Neural crest cell (in vitro differentiated cells): ENCODE data around the gene DBT. TPM values are rescaled to one million over a fixed set of nuclear protein-coding genes. Genes with fewer than 3 reads are reported as not detected.

Source experiments
- DNase-seq: peaks from one replicate; pipeline ENCODE4 v3.0.0; 2021; ENCODE audit warnings: low read depth, mixed read lengths, low spot score
- H3K27ac Mint-ChIP-seq: one replicate; pipeline ENCODE4 v1.8.0; 2021; ENCODE audit warnings: mild to moderate bottlenecking, mixed read lengths; ENCODE audit not compliant: unreplicated experiment
- H3K27me3 Mint-ChIP-seq: 2 replicates; pipeline ENCODE4 v1.8.0; 2021; ENCODE audit warnings: low read depth, mild to moderate bottlenecking, mixed read lengths
- H3K36me3 Mint-ChIP-seq: 2 replicates; pipeline ENCODE4 v1.8.0; 2021; ENCODE audit warnings: low read depth, mild to moderate bottlenecking, mixed read lengths
- H3K4me1 Mint-ChIP-seq: 2 replicates; pipeline ENCODE4 v1.8.0; 2021; ENCODE audit warnings: mixed read lengths
- H3K4me3 Mint-ChIP-seq: one replicate; pipeline ENCODE4 v1.8.0; 2021; ENCODE audit warnings: mild to moderate bottlenecking, mixed read lengths
- H3K9me3 Mint-ChIP-seq: 2 replicates; pipeline ENCODE4 v1.8.0; 2021; ENCODE audit warnings: mixed read lengths
- total RNA-seq: library from RNA; stranded (reverse); gene quantifications from 2 replicates; pipeline ENCODE4 v1.2.1, GENCODE V29; 2021
- TF ChIP-seq, protein P1 (sequence below): fragments of 200-600 bp; sonication (generic); conservative IDR thresholded peaks from 2 replicates; pipeline ENCODE4 v1.5.0; 2021; ENCODE audit warnings: antibody characterized with exemption, mild to moderate bottlenecking

DBT gene
- total RNA-seq, 1 donor from 2014 or later = 11.8 TPM

DNA sequence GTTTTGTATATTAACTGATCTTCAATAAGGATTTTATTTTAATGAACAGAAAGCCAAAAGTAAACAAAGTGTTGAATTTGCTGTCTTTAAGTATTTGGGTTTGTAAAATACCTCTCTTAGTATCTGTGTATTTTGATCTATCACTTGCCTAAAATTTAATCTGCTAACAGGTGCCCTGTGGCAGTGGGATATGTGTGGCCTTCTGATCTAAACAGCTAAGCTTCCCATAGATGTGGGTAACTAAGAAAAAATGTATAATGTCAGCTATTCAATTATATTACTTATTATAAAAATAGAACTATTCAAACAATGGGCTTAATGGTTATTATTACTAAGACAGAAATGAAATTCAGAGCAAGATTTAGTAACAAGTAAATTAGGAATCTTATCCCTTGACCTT, 86.8 kb downstream of the DBT start:
- H3K36me3 Mint-ChIP-seq = peaks cover 3% of the 10 kb centered on the region
- TF ChIP-seq, protein P1, sequence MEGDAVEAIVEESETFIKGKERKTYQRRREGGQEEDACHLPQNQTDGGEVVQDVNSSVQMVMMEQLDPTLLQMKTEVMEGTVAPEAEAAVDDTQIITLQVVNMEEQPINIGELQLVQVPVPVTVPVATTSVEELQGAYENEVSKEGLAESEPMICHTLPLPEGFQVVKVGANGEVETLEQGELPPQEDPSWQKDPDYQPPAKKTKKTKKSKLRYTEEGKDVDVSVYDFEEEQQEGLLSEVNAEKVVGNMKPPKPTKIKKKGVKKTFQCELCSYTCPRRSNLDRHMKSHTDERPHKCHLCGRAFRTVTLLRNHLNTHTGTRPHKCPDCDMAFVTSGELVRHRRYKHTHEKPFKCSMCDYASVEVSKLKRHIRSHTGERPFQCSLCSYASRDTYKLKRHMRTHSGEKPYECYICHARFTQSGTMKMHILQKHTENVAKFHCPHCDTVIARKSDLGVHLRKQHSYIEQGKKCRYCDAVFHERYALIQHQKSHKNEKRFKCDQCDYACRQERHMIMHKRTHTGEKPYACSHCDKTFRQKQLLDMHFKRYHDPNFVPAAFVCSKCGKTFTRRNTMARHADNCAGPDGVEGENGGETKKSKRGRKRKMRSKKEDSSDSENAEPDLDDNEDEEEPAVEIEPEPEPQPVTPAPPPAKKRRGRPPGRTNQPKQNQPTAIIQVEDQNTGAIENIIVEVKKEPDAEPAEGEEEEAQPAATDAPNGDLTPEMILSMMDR = no peak
- H3K9me3 Mint-ChIP-seq = no peaks in the 10 kb centered on the region
- H3K27me3 Mint-ChIP-seq = no peaks in the 10 kb centered on the region
- no peak for DNase-seq
- H3K27ac Mint-ChIP-seq = no peak overlapping the region
- peaks cover 5% of the 10 kb centered on the region for H3K4me1 Mint-ChIP-seq
- no peak overlapping the region for H3K4me3 Mint-ChIP-seq

DNA sequence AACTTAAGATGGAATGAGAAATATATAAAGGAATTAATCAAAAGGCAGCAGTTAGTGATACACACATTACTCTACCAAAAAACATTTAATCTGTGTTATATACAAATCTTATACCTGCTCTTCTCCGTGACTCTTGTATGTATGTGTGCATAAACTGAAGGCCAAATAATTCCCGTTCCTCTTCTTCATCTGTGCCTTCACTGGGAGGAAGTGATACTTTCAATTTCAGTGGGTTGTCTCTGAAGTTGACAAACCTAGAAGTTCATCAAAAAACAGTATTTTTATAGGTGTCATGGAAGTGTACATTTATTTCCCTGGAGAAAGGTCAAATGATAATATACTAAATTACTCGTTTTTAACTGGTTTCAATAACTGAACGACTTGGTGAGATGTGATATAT, 97.4 kb downstream of the DBT start:
- no peaks in the 10 kb centered on the region for H3K4me1 Mint-ChIP-seq
- peaks cover 9% of the 10 kb centered on the region for H3K36me3 Mint-ChIP-seq
- H3K27me3 Mint-ChIP-seq = no peaks in the 10 kb centered on the region
- DNase-seq = no peak
- no peak overlapping the region for H3K4me3 Mint-ChIP-seq
- H3K27ac Mint-ChIP-seq = no peak overlapping the region
- TF ChIP-seq, protein P1 = no peak
- no peaks in the 10 kb centered on the region for H3K9me3 Mint-ChIP-seq

DNA sequence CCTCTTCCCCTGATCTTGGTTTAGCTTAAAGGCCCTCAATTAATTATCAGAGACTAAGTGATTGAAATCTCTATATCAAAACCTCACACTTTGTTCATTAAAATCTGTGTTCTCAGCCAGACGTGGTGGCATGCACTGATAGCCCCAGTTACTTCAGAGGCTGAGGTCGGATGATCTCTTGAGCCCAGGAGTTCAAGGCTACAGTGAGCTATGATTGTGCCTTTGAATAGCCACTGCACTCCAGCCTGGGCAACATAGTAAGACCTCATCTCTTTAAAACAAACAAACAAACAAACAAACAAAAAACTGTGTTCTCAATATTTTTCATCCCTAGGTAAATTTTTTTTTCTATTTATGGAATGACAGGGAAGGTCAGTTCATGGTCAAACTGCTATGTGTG, 98.0 kb downstream of the DBT start:
- Mint-ChIP-seq H3K27me3 (no peaks in the 10 kb centered on the region), H3K36me3 (peaks cover 11% of the 10 kb centered on the region), H3K9me3 (no peaks in the 10 kb centered on the region), H3K27ac (no peak overlapping the region), H3K4me3 (no peak overlapping the region), H3K4me1 (no peaks in the 10 kb centered on the region)
- TF ChIP-seq, protein P1 = no peak
- no peak for DNase-seq

DNA sequence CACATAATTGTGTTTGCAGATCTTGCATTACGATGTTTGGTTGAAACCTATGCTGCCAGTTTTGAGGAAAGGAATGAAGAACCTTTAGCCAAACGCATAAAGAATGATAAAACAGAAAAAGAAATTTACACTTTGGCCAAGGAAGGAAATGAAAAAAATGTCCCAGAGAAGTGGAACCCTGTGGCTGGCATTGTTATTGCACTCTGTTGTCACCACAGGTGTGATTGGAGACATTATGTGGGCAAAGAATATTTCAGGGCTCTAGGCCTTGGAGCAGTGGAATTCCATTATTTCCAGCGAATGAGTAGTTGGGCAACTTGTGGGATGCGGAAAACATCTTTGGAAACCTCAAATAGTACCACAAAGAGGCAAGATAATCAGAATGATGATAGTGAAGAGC, 101.8 kb downstream of the DBT start:
- H3K36me3 Mint-ChIP-seq = peaks cover 18% of the 10 kb centered on the region
- H3K4me1 Mint-ChIP-seq = no peaks in the 10 kb centered on the region
- no peaks in the 10 kb centered on the region for H3K27me3 Mint-ChIP-seq
- no peak overlapping the region for H3K27ac Mint-ChIP-seq
- H3K9me3 Mint-ChIP-seq = no peaks in the 10 kb centered on the region
- TF ChIP-seq, protein P1 = peak; percentile 20
- no peak overlapping the region for H3K4me3 Mint-ChIP-seq
- DNase-seq = no peak

DNA sequence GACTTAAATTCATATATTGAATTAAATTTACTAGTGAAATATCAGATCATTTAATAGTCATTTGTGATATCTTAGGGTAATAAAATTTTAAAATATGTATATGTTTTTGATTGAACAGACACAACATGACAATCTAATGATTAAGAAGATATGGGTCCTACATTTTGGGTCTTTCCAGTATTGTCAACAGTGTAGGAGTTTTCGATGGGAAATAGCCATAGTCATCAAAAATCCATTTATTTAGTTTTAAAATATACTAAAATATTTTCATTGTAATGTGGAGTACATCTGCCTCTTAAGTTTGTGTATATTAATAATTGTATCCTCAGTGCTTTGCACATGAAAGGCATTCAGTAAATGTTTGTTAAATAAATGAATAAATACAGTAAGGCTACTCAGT, 102.7 kb downstream of the DBT start:
- no peak for DNase-seq
- H3K27ac Mint-ChIP-seq = no peak overlapping the region
- H3K36me3 Mint-ChIP-seq = peaks cover 18% of the 10 kb centered on the region
- H3K9me3 Mint-ChIP-seq = no peaks in the 10 kb centered on the region
- no peak overlapping the region for H3K4me3 Mint-ChIP-seq
- TF ChIP-seq, protein P1 = no peak
- H3K4me1 Mint-ChIP-seq = no peaks in the 10 kb centered on the region
- no peaks in the 10 kb centered on the region for H3K27me3 Mint-ChIP-seq

DNA sequence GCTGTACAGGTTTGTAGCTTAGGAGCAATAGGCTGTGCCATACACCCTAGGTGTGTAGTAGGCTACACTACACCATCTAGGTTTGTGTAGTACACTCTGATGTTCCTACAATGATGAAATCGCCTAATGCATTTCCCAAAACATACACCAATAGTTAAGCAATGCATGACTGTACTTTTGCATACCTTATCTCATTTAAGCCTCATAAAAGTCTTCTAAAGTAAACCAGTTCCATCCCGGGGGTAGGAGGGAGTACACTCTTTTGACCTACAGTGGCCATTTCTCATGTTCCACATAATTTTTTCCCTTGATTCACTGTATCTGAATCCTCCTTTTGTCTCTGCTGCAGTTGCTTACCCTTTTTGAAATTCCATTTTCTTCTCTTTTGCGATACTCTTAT, 104.5 kb downstream of the DBT start:
- TF ChIP-seq, protein P1 = no peak
- H3K4me3 Mint-ChIP-seq = no peak overlapping the region
- H3K4me1 Mint-ChIP-seq = no peaks in the 10 kb centered on the region
- H3K36me3 Mint-ChIP-seq = peaks cover 15% of the 10 kb centered on the region
- no peak for DNase-seq
- H3K27me3 Mint-ChIP-seq = no peaks in the 10 kb centered on the region
- no peak overlapping the region for H3K27ac Mint-ChIP-seq
- no peaks in the 10 kb centered on the region for H3K9me3 Mint-ChIP-seq
